HUES48 (cell line): ENCODE measurements around the gene SFTPB.
"Not testable (repeated sequence)": the region's sequence is repeated elsewhere in the genome, so short reads cannot be mapped to it uniquely, and the experiment has no call there.

Experiments
- H3K27ac ChIP-seq: one replicate; pipeline ENCODE4 v1.7.0; 2013; ENCODE audit warnings: low read depth, low read length, inconsistent platforms
- H3K27me3 ChIP-seq: 2 replicates; pipeline ENCODE4 v1.6.1; 2013; ENCODE audit warnings: mild to moderate bottlenecking, low read length; ENCODE audit not compliant: control insufficient read depth, insufficient read depth
- H3K36me3 ChIP-seq: 2 replicates; pipeline ENCODE4 v1.6.1; 2013; ENCODE audit warnings: low read length; ENCODE audit not compliant: control insufficient read depth, insufficient read depth
- H3K4me1 ChIP-seq: 2 replicates; pipeline ENCODE4 v1.6.1; 2013; ENCODE audit warnings: mild to moderate bottlenecking, low read length; ENCODE audit not compliant: control insufficient read depth, insufficient read depth
- H3K4me3 ChIP-seq: 2 replicates; pipeline ENCODE4 v1.5.1; 2013; ENCODE audit warnings: mild to moderate bottlenecking, low read depth, low read length
- H3K9ac ChIP-seq: 2 replicates; pipeline ENCODE4 v1.6.1; 2013; ENCODE audit warnings: mild to moderate bottlenecking, low read depth, low read length, moderate library complexity
- H3K9me3 ChIP-seq: 2 replicates; pipeline ENCODE4 v1.6.1; 2013; ENCODE audit warnings: low read length; ENCODE audit not compliant: control insufficient read depth, insufficient read depth

Gene SFTPB

DNA sequence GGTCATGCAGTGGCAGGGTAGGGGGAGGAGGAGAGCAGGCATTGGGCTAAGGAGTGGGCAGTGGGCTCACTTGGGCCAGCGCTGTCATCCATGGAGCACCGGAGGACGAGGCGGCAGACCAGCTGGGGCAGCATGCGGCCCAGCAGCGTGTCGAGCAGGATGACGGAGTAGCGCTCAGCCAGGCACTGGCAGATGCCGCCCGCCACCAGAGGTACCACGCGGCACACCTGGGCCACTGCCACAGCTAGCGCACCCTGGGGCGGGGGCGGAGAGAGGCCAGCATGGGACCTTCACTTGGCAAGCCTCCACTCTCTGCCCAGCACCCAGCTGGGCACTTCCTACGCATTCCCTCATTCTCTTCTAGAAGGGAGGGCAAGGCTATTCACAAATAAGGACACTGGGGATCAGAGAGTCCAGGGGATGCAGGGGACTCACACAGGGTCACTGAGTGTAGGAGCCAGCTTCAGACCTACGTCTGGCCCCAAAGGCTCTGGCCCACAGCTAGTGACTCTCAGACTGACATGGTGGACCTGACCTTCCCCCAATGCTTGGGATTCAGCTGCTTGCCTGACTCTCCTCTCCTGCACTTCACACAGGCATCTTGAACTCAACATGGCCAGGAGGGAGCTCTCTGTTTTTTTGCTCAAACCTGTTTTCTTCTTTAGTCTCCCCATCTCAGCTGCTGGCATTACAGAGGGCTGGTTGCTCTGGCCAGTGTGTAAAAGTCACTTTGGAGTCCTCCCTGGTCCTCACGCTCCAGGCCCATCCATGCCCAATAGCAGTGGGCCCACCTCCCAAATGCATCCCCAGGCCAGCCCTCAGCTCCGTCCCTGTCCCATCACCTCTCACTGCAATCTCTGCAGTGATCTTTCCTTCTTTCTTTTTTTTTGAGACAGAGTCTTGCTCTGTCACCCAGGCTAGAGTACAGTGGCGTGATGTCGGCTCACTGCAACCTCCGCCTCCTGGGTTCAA lies 4.1 kb downstream of the SFTPB start:
- H3K36me3 ChIP-seq = peaks cover 3% of the 10 kb centered on the region; the same call in 1 of the 2 replicates
- H3K4me3 ChIP-seq = no peak overlapping the region
- no peaks in the 10 kb centered on the region for H3K27me3 ChIP-seq
- H3K9ac ChIP-seq = no peak overlapping the region
- H3K4me1 ChIP-seq = no peaks in the 10 kb centered on the region
- no peaks in the 10 kb centered on the region for H3K9me3 ChIP-seq
- no peak overlapping the region for H3K27ac ChIP-seq

DNA sequence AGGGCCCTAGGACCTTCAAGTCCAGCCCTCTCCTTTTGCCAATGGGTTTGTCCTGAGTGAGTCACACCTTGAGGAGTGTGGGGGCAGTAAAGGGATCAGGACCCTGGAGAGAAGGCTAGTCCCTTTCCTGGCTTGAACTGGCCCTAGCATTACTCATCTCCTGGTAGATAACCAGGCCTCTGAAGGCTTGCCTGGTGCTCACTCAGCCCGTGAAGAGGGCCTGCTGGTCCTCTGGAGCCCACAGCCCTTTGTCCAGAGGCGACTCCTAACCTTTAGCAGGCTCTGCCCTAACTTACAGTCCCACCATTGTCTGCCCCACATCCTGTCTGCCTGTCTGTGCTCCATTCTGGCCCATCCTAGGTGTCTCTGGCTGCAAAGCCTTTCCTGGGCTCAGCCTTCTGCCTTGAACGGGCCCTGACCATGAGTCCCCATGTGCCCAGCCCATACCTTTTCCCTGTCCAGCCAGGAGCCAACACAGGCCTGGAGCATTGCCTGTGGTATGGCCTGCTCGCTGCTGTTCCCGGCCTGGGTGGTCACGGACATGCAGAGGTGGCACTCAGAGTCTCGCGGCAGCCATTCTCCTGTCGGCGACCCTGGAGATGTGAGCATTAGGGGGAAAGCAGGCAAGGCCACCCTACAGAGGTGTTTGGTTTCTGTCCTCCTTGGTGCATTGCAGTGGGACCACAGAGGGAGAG lies 5.0 kb downstream of the SFTPB start:
- no peak overlapping the region for H3K4me3 ChIP-seq
- peaks cover 6% of the 10 kb centered on the region for H3K36me3 ChIP-seq
- H3K9me3 ChIP-seq = no peaks in the 10 kb centered on the region
- H3K4me1 ChIP-seq = no peaks in the 10 kb centered on the region
- no peak overlapping the region for H3K9ac ChIP-seq
- H3K27ac ChIP-seq = no peak overlapping the region
- no peaks in the 10 kb centered on the region for H3K27me3 ChIP-seq

DNA sequence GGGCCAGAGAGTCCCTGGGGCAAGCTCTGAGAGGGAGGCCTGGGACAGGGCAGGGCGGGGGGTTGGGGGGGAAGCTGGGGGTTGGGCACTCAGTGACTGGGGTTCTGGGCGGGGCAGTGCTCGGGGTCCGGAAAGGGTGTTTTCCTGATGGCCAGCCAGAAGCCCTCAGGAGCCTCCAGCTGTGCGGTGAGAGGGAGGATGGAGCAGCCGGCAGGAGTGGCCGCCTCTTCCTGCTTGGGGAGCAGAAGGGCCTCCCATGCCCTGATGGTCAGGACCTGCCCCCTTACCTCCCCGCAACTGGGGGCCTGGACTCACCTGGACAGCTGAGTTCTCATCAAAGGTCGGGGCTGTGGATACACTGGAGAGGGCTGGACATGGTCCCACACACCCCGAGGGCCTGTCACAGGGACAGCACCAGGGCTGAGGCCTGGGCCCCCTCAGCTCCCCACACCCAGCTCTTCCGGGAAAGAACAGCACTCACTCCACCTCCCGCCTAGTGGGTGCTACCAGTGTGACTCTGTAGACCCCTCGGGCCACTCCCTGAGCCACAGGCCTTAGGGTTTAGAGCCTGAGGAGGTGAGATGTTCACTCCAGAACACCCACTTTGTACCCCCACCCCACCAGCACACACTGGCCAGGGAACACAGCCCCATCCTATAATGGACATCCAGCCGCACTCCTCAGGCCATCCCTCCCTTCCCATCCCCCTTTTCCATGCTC lies 6.7 kb downstream of the SFTPB start:
- peaks cover 6% of the 10 kb centered on the region for H3K36me3 ChIP-seq
- no peaks in the 10 kb centered on the region for H3K27me3 ChIP-seq
- no peaks in the 10 kb centered on the region for H3K4me1 ChIP-seq
- no peak overlapping the region for H3K9ac ChIP-seq
- H3K9me3 ChIP-seq = no peaks in the 10 kb centered on the region
- no peak overlapping the region for H3K4me3 ChIP-seq
- H3K27ac ChIP-seq = no peak overlapping the region

DNA sequence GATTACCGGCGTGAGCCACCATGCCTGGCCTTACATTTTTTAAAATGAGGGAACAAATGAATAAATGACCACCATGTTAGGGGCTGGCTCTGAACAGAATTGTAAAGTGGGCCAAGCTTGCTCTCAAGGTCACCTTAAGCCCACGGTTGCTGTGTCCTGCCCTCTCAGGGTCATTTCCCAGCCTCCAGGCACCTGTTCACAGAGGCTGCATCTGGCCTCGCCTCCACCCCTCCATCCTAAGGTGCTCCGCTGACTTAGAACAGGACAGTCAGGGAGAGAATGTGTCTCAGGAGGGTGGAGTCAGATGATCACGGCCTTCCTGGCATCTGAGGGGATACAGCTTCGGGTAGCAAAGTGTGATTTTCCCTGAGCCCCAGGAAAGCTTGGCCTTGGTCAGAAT lies 7.3 kb downstream of the SFTPB start:
- Histone ChIP-seq H3K36me3 (peaks cover 11% of the 10 kb centered on the region), H3K4me3 (no peak overlapping the region), H3K4me1 (no peaks in the 10 kb centered on the region), H3K27ac (no peak overlapping the region), H3K9me3 (no peaks in the 10 kb centered on the region), H3K9ac (no peak overlapping the region), H3K27me3 (no peaks in the 10 kb centered on the region)

DNA sequence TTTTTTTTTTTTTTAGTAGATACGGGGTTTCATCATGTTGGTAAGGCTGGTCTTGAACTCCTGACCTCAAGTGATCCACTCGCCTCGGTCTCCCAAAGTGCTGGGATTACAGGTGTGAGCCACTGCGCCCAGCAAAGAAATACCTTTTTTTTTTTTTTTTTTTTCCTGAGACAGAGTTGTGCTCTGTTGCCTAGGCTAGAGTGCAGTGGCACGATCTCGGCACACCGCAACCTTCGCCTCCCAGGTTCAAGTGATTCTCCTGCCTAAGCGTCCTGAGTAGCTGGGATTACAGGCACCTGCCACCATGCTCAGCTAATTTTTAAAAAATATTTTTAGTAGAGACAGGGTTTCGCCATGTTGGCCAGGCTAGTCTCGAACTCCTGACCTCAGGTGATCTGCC lies 7.7 kb downstream of the SFTPB start:
- H3K4me1 ChIP-seq, H3K4me3 ChIP-seq: not testable (repeated sequence)

DNA sequence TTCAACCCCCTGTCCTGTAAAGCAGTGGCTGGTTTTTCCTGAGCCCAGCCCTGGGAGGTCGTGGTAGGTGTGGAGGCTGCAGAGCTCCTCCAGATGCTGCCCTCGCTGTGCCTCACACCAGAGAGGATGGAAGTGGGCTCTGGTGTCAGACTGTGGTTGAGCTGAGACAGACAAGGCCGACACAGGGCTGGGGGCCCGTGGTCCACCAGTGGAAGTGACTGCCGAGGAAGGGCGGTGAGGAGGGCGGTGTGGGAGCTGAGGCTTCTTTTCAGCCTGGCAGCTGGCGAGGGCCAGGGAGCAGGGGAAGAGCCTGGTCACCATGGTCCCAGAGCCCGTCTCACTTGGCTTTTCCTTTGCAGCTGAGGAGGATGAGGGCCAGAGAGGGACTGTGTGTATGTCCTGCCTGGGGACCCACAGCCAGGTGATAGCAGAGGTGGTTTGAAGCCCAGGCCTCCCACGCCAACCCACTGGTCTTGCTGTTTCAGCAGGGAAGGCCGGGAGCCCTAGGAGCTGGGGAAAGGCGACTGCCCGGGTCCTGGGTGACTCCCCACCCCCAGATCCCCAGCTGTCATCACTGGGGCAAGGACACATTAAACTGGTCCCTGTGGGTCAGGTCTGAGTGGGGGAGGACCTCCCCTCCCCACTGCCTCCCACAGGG lies 8.5 kb downstream of the SFTPB start:
- H3K9me3 ChIP-seq = no peaks in the 10 kb centered on the region
- no peak overlapping the region for H3K9ac ChIP-seq
- no peak overlapping the region for H3K4me3 ChIP-seq
- no peak overlapping the region for H3K27ac ChIP-seq
- no peaks in the 10 kb centered on the region for H3K4me1 ChIP-seq
- H3K36me3 ChIP-seq = peaks cover 14% of the 10 kb centered on the region
- H3K27me3 ChIP-seq = no peaks in the 10 kb centered on the region

More for the DNA sequence above, 7.7 kb downstream of the SFTPB start:
- not testable (repeated sequence) for H3K9ac ChIP-seq, H3K9me3 ChIP-seq, H3K27ac ChIP-seq, H3K27me3 ChIP-seq
- peaks cover 13% of the 10 kb centered on the region for H3K36me3 ChIP-seq

DNA sequence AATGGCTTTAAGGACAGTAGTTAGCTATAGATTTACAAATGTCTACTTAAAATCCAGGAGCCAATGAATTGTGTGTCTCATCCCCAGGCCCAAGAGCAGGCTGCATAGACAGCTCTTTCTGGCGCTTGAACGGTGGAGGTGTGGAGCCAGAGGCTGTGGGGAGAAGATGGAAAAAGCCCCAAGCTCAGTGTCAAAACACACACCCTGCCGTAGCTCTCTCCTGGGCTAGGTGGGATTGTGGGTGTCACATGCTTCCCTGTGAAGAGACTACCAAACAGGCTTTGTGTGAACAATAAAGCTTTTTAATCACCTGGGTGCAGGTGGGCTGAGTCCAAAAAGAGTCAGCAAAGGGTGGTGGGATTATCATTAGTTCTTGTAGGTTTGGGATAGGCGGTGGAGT lies 10.6 kb downstream of the SFTPB start:
- H3K4me1 ChIP-seq, H3K9me3 ChIP-seq, H3K4me3 ChIP-seq, H3K9ac ChIP-seq, H3K27ac ChIP-seq, H3K27me3 ChIP-seq: not testable (repeated sequence)
- H3K36me3 ChIP-seq = peaks cover 30% of the 10 kb centered on the region

DNA sequence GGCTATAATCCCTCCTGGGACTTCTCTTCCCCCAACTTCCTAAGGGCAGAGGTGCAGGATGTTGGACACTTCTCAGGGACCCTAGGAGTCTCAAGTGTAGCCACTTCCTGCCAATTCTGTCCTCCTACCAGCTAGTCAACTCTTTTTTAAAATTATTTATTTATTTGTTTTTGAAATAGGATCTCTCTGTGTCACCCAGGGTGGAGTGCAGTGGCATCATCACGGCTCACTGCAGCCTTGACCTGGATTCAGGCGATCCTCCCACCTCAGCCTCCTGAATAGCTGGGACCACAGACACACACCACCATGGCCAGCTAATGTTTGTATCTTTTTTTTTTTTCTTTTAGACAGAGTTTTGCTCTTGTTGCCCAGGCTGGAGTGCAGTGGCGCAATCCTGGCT lies 11.5 kb downstream of the SFTPB start:
- Histone ChIP-seq H3K4me1 (0 out of 2 replicates have a peak, but pooled peaks cover 3% of the 10 kb centered on the region), H3K9ac (no peak overlapping the region), H3K27ac (no peak overlapping the region), H3K4me3 (no peak overlapping the region), H3K27me3 (no peaks in the 10 kb centered on the region), H3K9me3 (no peaks in the 10 kb centered on the region), H3K36me3 (peaks cover 38% of the 10 kb centered on the region)

DNA sequence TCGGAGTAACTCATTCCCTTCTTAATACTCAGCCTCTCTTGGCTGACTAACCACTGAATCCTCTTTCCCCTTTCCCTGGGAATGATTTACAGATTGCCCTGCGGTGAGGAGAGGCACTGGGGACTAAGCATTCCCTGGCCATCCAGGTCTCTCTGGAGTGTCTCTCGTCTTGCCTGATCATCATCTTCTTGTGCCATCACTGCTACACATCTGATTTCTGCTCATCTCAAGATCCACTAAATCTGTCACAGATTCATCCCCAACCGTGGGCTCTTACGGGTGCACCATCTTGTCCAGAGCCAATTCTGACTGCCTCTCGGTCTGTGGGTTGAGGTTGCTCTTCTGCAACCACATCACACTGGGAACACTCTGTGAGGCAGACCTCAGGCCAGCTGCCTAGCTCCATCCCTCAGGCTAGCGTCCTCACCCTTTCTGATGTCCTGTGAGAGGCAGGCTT lies 12.0 kb downstream of the SFTPB start:
- Histone ChIP-seq H3K4me3 (no peak overlapping the region), H3K36me3 (peaks cover 43% of the 10 kb centered on the region), H3K27me3 (no peaks in the 10 kb centered on the region), H3K9ac (no peak overlapping the region), H3K9me3 (no peaks in the 10 kb centered on the region), H3K4me1 (0 out of 2 replicates have a peak, but pooled peaks cover 3% of the 10 kb centered on the region), H3K27ac (no peak overlapping the region)

DNA sequence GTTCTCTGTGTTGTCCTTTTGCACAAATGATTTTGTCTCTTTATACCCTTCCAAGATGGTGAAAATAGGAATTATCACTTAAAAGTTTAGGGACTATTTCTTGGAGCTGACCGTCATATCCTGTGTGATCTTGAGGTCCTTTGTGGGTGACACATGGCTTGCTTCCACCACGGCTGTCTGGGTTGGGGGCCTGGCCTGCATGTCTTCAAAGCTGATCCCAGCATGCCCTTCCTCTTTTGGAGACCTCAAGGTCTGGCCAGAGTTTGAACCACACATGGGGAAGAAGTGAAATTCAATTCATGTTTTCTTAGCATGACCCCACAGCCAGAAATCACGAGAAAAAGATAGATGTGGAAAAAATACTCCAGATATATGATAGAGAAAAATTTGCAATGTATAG lies 14.0 kb downstream of the SFTPB start:
- Histone ChIP-seq H3K4me3 (no peak overlapping the region), H3K4me1 (0 out of 2 replicates have a peak, but pooled peaks cover 3% of the 10 kb centered on the region), H3K27me3 (no peaks in the 10 kb centered on the region), H3K9me3 (no peaks in the 10 kb centered on the region), H3K9ac (no peak overlapping the region), H3K36me3 (peaks cover 59% of the 10 kb centered on the region), H3K27ac (no peak overlapping the region)
